GM23338 (cell line): ENCODE data around the gene PCDH1. TPM values are rescaled to one million over a fixed set of nuclear protein-coding genes. Genes with fewer than 3 reads are reported as not detected.

ENCODE experiments used
- ATAC-seq: fragments of 200-7000 bp; cut with Tn5 transposase; 3 replicates; pipeline ENCODE4 v1.9.1; 2020
- DNase-seq: peaks from one replicate; pipeline ENCODE4 v3.0.0-alpha.2; 2015; ENCODE audit warnings: low spot score
- H2AFZ ChIP-seq: fragments of 200-600 bp; sonication (generic); 2 replicates; pipeline ENCODE4 v1.8.0; 2016; ENCODE audit warnings: antibody characterized with exemption, mild to moderate bottlenecking, moderate library complexity
- H3F3A ChIP-seq: fragments of 200-600 bp; sonication (generic); replicated peaks from 2 replicates; pipeline ENCODE4 v1.8.0; 2017; ENCODE audit warnings: antibody characterized with exemption, mixed run types, low read depth
- H3K27ac ChIP-seq: fragments of 200-600 bp; sonication (generic); 2 replicates; pipeline ENCODE4 v1.6.1; 2016; ENCODE audit warnings: low read depth
- H3K27me3 ChIP-seq: fragments of 200-600 bp; sonication (generic); 2 replicates; pipeline ENCODE4 v1.8.0; 2016; ENCODE audit warnings: mild to moderate bottlenecking, mixed run types, moderate library complexity; ENCODE audit not compliant: insufficient read depth
- H3K36me3 ChIP-seq: fragments of 200-600 bp; sonication (generic); 2 replicates; pipeline ENCODE4 v1.8.0; 2016; ENCODE audit warnings: mild to moderate bottlenecking; ENCODE audit not compliant: insufficient read depth
- H3K4me1 ChIP-seq: fragments of 200-600 bp; sonication (generic); 2 replicates; pipeline ENCODE4 v1.8.0; 2016; ENCODE audit warnings: mild to moderate bottlenecking, moderate library complexity; ENCODE audit not compliant: insufficient read depth
- H3K4me2 ChIP-seq: fragments of 200-600 bp; sonication (generic); 2 replicates; pipeline ENCODE4 v1.7.1; 2017; ENCODE audit warnings: mixed run types
- H3K4me3 ChIP-seq: fragments of 200-600 bp; sonication (generic); 2 replicates; pipeline ENCODE4 v1.6.1; 2016; ENCODE audit warnings: mixed run types
- H3K79me2 ChIP-seq: fragments of 200-600 bp; sonication (generic); replicated peaks from 2 replicates; pipeline ENCODE4 v1.8.0; 2017; ENCODE audit warnings: mild to moderate bottlenecking; ENCODE audit not compliant: insufficient read depth
- H3K9me2 ChIP-seq: fragments of 200-600 bp; sonication (generic); 2 replicates; pipeline ENCODE4 v1.8.0; 2017; ENCODE audit not compliant: insufficient read depth
- H4K20me1 ChIP-seq: fragments of 200-600 bp; sonication (generic); replicated peaks from 2 replicates; pipeline ENCODE4 v1.8.0; 2017; ENCODE audit warnings: mild to moderate bottlenecking; ENCODE audit not compliant: insufficient read depth
- H3K27ac Mint-ChIP-seq: 2 replicates; pipeline ENCODE4 v1.8.0; 2020; ENCODE audit warnings: inconsistent platforms, mild to moderate bottlenecking, moderate library complexity, mixed read lengths
- H3K27me3 Mint-ChIP-seq: 3 replicates; pipeline ENCODE4 v1.8.0; 2022; ENCODE audit warnings: low read depth, mild to moderate bottlenecking, moderate library complexity, mixed read lengths, inconsistent platforms; ENCODE audit not compliant: insufficient read depth, poor library complexity
- H3K36me3 Mint-ChIP-seq: 3 replicates; pipeline ENCODE4 v1.8.0; 2021; ENCODE audit warnings: low read depth, mild to moderate bottlenecking, inconsistent platforms, moderate library complexity, mixed read lengths
- H3K4me1 Mint-ChIP-seq: 3 replicates; pipeline ENCODE4 v1.8.0; 2020; ENCODE audit warnings: mild to moderate bottlenecking, inconsistent platforms, mixed read lengths
- H3K4me3 Mint-ChIP-seq: 3 replicates; pipeline ENCODE4 v1.8.0; 2021; ENCODE audit warnings: moderate library complexity, mild to moderate bottlenecking, inconsistent platforms, mixed read lengths
- H3K9me3 Mint-ChIP-seq: 3 replicates; pipeline ENCODE4 v1.8.0; 2020; ENCODE audit warnings: moderate library complexity, mild to moderate bottlenecking, inconsistent platforms, mixed read lengths
- CREB1 ChIP-seq: fragments of 250-450 bp; sonication (Bioruptor Pico); IDR thresholded peaks from 2 replicates; pipeline ENCODE4 v1.5.0; 2020; ENCODE audit warnings: low read depth, mild to moderate bottlenecking, moderate library complexity
- CTCF ChIP-seq, 2 experiments: fragments of 200-600 bp in 1 of 2; sonication (generic) in 1 of 2; conservative IDR thresholded peaks; 2 replicates each; pipeline versions ENCODE4 v1.5.1 to v1.6.1; 2016 to 2017; ENCODE audit warnings: antibody characterized with exemption in 2 of 2, low read depth in 2 of 2, mild to moderate bottlenecking in 2 of 2, moderate library complexity in 1 of 2
- ETS1 ChIP-seq: IDR thresholded peaks from 2 replicates; pipeline ENCODE4 v1.6.1; 2016; ENCODE audit warnings: antibody characterized with exemption
- NANOG ChIP-seq: IDR thresholded peaks from 2 replicates; pipeline ENCODE4 v1.6.1; 2016; ENCODE audit warnings: antibody characterized with exemption, borderline replicate concordance
- STAT1 ChIP-seq: IDR thresholded peaks from one replicate; pipeline ENCODE4 v1.6.1; 2016; ENCODE audit warnings: antibody characterized with exemption; ENCODE audit not compliant: unreplicated experiment
- ZNF114 ChIP-seq: fragments of 250-450 bp; sonication (Bioruptor Pico); IDR thresholded peaks from 2 replicates; pipeline ENCODE4 v1.5.0; 2020; ENCODE audit warnings: mild to moderate bottlenecking, moderate library complexity
- ZNF331 ChIP-seq: fragments of 250-450 bp; sonication (Bioruptor Pico); IDR thresholded peaks from 2 replicates; pipeline ENCODE4 v1.5.0; 2020; ENCODE audit warnings: low read depth, mild to moderate bottlenecking, moderate library complexity
- polyA plus RNA-seq: library from polyadenylated mRNA; unstranded; fragments of >200 nt; fragmentation: Nextera tagmentation; extraction: Ambion mirVana; gene quantifications from 2 replicates; pipeline ENCODE4 v1.2.1, GENCODE V29; 2016
- total RNA-seq: library from RNA; depleted of rRNA; stranded (reverse); fragments of >200 nt; shearing (Covaris generic); gene quantifications from 2 replicates; pipeline ENCODE4 v1.2.3, GENCODE V29; 2014

The PCDH1 gene
- total and polyA plus RNA-seq, 2 experiments from 2014 or later: 26.2 to 183 TPM

- Histone ChIP-seq H3K4me2 (no peak overlapping the region), H2AFZ (no peak overlapping the region), H3K79me2 (peaks cover 37% of the 10 kb centered on the region), H3K4me3 (no peak overlapping the region), H3K27me3 (no peaks in the 10 kb centered on the region), H3K9me2 (no peaks in the 10 kb centered on the region), H3K27ac (no peak overlapping the region), H3F3A (peaks cover 12% of the 10 kb centered on the region; the same call in 1 of the 2 replicates), H3K36me3 (peaks cover 38% of the 10 kb centered on the region), H4K20me1 (peaks cover 35% of the 10 kb centered on the region), H3K4me1 (peaks cover 6% of the 10 kb centered on the region)
- H3K27ac Mint-ChIP-seq: no peak overlapping the region
- peaks cover 37% of the 10 kb centered on the region for H3K4me1 Mint-ChIP-seq
- peaks cover 13% of the 10 kb centered on the region for H3K27me3 Mint-ChIP-seq
- TF ChIP-seq ETS1 (no peak), ZNF114 (CRISPR knock-in tag) (no peak), CREB1 (CRISPR knock-in tag) (no peak), NANOG (no peak), CTCF (conservative IDR thresholded peaks at IDR 0.05; ENCODE audit: low read depth in 2 of 2) (no peak; a peak in 1 of 4 replicates), STAT1 (no peak)
- no peak for DNase-seq
- no peaks in the 10 kb centered on the region for H3K9me3 Mint-ChIP-seq
- H3K4me3 Mint-ChIP-seq: no peak overlapping the region
- no peak for ATAC-seq
- peaks cover 84% of the 10 kb centered on the region for H3K36me3 Mint-ChIP-seq
Measured at GRCh38 chr5:141863569-141864178, 14.5 kb downstream of the PCDH1 start.

GRCh38 chr5:141862936-141863543, 15.2 kb downstream of the PCDH1 start:
- peaks cover 44% of the 10 kb centered on the region for H3K4me1 Mint-ChIP-seq
- H3K27me3 Mint-ChIP-seq: peaks cover 13% of the 10 kb centered on the region
- Histone ChIP-seq H4K20me1 (peaks cover 31% of the 10 kb centered on the region), H3F3A (peaks cover 14% of the 10 kb centered on the region; the same call in 1 of the 2 replicates), H3K36me3 (peaks cover 36% of the 10 kb centered on the region), H3K79me2 (peaks cover 30% of the 10 kb centered on the region), H3K4me3 (no peak overlapping the region), H3K27ac (no peak overlapping the region), H3K9me2 (no peaks in the 10 kb centered on the region), H3K27me3 (no peaks in the 10 kb centered on the region), H2AFZ (no peak overlapping the region), H3K4me1 (peaks cover 12% of the 10 kb centered on the region), H3K4me2 (no peak overlapping the region)
- H3K36me3 Mint-ChIP-seq: peaks cover 78% of the 10 kb centered on the region
- TF ChIP-seq ZNF331 (no peak), CTCF (conservative IDR thresholded peaks at IDR 0.05; ENCODE audit: low read depth in 2 of 2) (no peak)
- ATAC-seq (no peak), DNase-seq (no peak)
- H3K9me3 Mint-ChIP-seq: no peaks in the 10 kb centered on the region
- H3K4me3 Mint-ChIP-seq: no peak overlapping the region
- no peak overlapping the region for H3K27ac Mint-ChIP-seq
